HEK293 (cell line): Measurements from ENCODE around the gene CXXC1.

Experiments
- GLIS1 ChIP-seq: fragments of 450-650 bp; formaldehyde crosslinking; IDR thresholded peaks from 2 replicates; pipeline ENCODE4 v1.5.1; 2016; ENCODE audit warnings: missing biosample characterization, missing genetic modification characterization
- HOXD13 ChIP-seq: sonication (generic); formaldehyde crosslinking; IDR thresholded peaks from 2 replicates; pipeline ENCODE4 v1.8.0; 2022; ENCODE audit warnings: missing genetic modification reagents, borderline replicate concordance
- KLF10 ChIP-seq: fragments of 450-650 bp; IDR thresholded peaks from 2 replicates; pipeline ENCODE4 v1.5.1; 2018; ENCODE audit warnings: missing biosample characterization, mild to moderate bottlenecking, missing genetic modification characterization
- SCRT2 ChIP-seq: fragments of 450-650 bp; formaldehyde crosslinking; IDR thresholded peaks from 2 replicates; pipeline ENCODE4 v1.5.1; 2016; ENCODE audit warnings: missing biosample characterization, missing genetic modification characterization
- ZBTB17 ChIP-seq: fragments of 450-650 bp; formaldehyde crosslinking; IDR thresholded peaks from 2 replicates; pipeline ENCODE4 v1.5.1; 2016; ENCODE audit warnings: missing biosample characterization, missing genetic modification characterization
- ZNF10 ChIP-seq: fragments of 450-650 bp; formaldehyde crosslinking; IDR thresholded peaks from 2 replicates; pipeline ENCODE4 v1.5.1; 2017; ENCODE audit warnings: missing biosample characterization, missing genetic modification characterization
- ZNF140 ChIP-seq: fragments of 450-650 bp; formaldehyde crosslinking; IDR thresholded peaks from 2 replicates; pipeline ENCODE4 v1.5.1; 2016; ENCODE audit warnings: missing biosample characterization, missing genetic modification characterization
- ZNF157 ChIP-seq: fragments of 450-650 bp; formaldehyde crosslinking; IDR thresholded peaks from 2 replicates; pipeline ENCODE4 v1.5.1; 2016; ENCODE audit warnings: missing biosample characterization, missing genetic modification characterization
- ZNF16 ChIP-seq: fragments of 450-650 bp; formaldehyde crosslinking; IDR thresholded peaks from 2 replicates; pipeline ENCODE4 v1.5.1; 2016; ENCODE audit warnings: low read depth, missing biosample characterization, missing genetic modification characterization
- ZNF174 ChIP-seq: fragments of 450-650 bp; formaldehyde crosslinking; IDR thresholded peaks from 2 replicates; pipeline ENCODE4 v1.5.0; 2017; ENCODE audit warnings: missing biosample characterization, mild to moderate bottlenecking, missing genetic modification characterization
- ZNF175 ChIP-seq: fragments of 450-650 bp; formaldehyde crosslinking; IDR thresholded peaks from 2 replicates; pipeline ENCODE4 v1.5.1; 2016; ENCODE audit warnings: missing biosample characterization, missing genetic modification characterization
- ZNF2 ChIP-seq: fragments of 450-650 bp; formaldehyde crosslinking; IDR thresholded peaks from 2 replicates; pipeline ENCODE4 v1.5.1; 2016; ENCODE audit warnings: missing biosample characterization, missing genetic modification characterization
- ZNF211 ChIP-seq: fragments of 450-650 bp; formaldehyde crosslinking; IDR thresholded peaks from 2 replicates; pipeline ENCODE4 v1.5.1; 2016; ENCODE audit warnings: low read depth, missing biosample characterization, missing genetic modification characterization
- ZNF239 ChIP-seq: fragments of 450-650 bp; formaldehyde crosslinking; IDR thresholded peaks from 2 replicates; pipeline ENCODE4 v1.5.1; 2016; ENCODE audit warnings: missing biosample characterization, missing genetic modification characterization
- ZNF311 ChIP-seq: fragments of 450-650 bp; formaldehyde crosslinking; IDR thresholded peaks from 2 replicates; pipeline ENCODE4 v1.5.1; 2017; ENCODE audit warnings: missing biosample characterization, missing genetic modification characterization, borderline replicate concordance
- ZNF335 ChIP-seq: fragments of 450-650 bp; formaldehyde crosslinking; conservative IDR thresholded peaks from 2 replicates; pipeline ENCODE4 v1.5.1; 2016; ENCODE audit warnings: missing biosample characterization, missing genetic modification characterization
- ZNF341 ChIP-seq: fragments of 450-650 bp; formaldehyde crosslinking; IDR thresholded peaks from 2 replicates; pipeline ENCODE4; 2016; ENCODE audit warnings: low read depth, missing biosample characterization, missing genetic modification characterization
- ZNF394 ChIP-seq: fragments of 450-650 bp; formaldehyde crosslinking; IDR thresholded peaks from 2 replicates; pipeline ENCODE4 v1.5.1; 2016; ENCODE audit warnings: missing biosample characterization, missing genetic modification characterization, mild to moderate bottlenecking, moderate library complexity, borderline replicate concordance
- ZNF473 ChIP-seq: fragments of 450-650 bp; formaldehyde crosslinking; IDR thresholded peaks from 2 replicates; pipeline ENCODE4 v1.5.1; 2017; ENCODE audit warnings: missing biosample characterization, missing genetic modification characterization
- ZNF501 ChIP-seq: fragments of 450-650 bp; formaldehyde crosslinking; IDR thresholded peaks from 2 replicates; pipeline ENCODE4 v1.5.1; 2016; ENCODE audit warnings: missing biosample characterization, missing genetic modification characterization
- ZNF571 ChIP-seq: fragments of 450-650 bp; formaldehyde crosslinking; IDR thresholded peaks from 2 replicates; pipeline ENCODE4 v1.5.0; 2017; ENCODE audit warnings: missing biosample characterization, missing genetic modification characterization
- ZNF629 ChIP-seq: fragments of 450-650 bp; formaldehyde crosslinking; IDR thresholded peaks from 2 replicates; pipeline ENCODE4 v1.5.1; 2017; ENCODE audit warnings: missing biosample characterization, missing genetic modification characterization
- ZNF776 ChIP-seq: fragments of 450-650 bp; formaldehyde crosslinking; IDR thresholded peaks from 2 replicates; pipeline ENCODE4 v1.5.0; 2017; ENCODE audit warnings: missing biosample characterization, missing genetic modification characterization, borderline replicate concordance
- ZNF792 ChIP-seq: fragments of 450-650 bp; formaldehyde crosslinking; IDR thresholded peaks from 2 replicates; pipeline ENCODE4 v1.5.1; 2016; ENCODE audit warnings: missing biosample characterization, missing genetic modification characterization
- ZSCAN23 ChIP-seq: fragments of 450-650 bp; formaldehyde crosslinking; IDR thresholded peaks from 2 replicates; pipeline ENCODE4 v1.5.1; 2016; ENCODE audit warnings: missing biosample characterization, missing genetic modification characterization
- TF ChIP-seq, protein P1 (sequence below): fragments of 450-650 bp; formaldehyde crosslinking; IDR thresholded peaks from 2 replicates; pipeline ENCODE4 v1.5.1; 2016; ENCODE audit warnings: missing biosample characterization, missing genetic modification characterization
- TF ChIP-seq, protein P2 (sequence below): fragments of 450-650 bp; formaldehyde crosslinking; IDR thresholded peaks from 2 replicates; pipeline ENCODE4 v1.5.1; 2016; ENCODE audit warnings: missing biosample characterization, missing genetic modification characterization
- TF ChIP-seq, protein P3 (sequence below): sonication (generic); formaldehyde crosslinking; IDR thresholded peaks from 2 replicates; pipeline ENCODE4 v1.8.1; 2022; ENCODE audit warnings: mild to moderate bottlenecking, moderate library complexity, missing genetic modification reagents
- TF ChIP-seq, protein P4 (sequence below): fragments of 450-650 bp; formaldehyde crosslinking; IDR thresholded peaks from 2 replicates; pipeline ENCODE4 v1.5.1; 2017; ENCODE audit warnings: missing biosample characterization, missing genetic modification characterization
- TF ChIP-seq, protein P5 (sequence below): fragments of 450-650 bp; formaldehyde crosslinking; IDR thresholded peaks from 2 replicates; pipeline ENCODE4 v1.5.1; 2016; ENCODE audit warnings: missing biosample characterization, missing genetic modification characterization
- TF ChIP-seq, protein P6 (sequence below): fragments of 450-650 bp; formaldehyde crosslinking; IDR thresholded peaks from 2 replicates; pipeline ENCODE4 v1.5.1; 2016; ENCODE audit warnings: missing biosample characterization, missing genetic modification characterization

The CXXC1 gene

DNA sequence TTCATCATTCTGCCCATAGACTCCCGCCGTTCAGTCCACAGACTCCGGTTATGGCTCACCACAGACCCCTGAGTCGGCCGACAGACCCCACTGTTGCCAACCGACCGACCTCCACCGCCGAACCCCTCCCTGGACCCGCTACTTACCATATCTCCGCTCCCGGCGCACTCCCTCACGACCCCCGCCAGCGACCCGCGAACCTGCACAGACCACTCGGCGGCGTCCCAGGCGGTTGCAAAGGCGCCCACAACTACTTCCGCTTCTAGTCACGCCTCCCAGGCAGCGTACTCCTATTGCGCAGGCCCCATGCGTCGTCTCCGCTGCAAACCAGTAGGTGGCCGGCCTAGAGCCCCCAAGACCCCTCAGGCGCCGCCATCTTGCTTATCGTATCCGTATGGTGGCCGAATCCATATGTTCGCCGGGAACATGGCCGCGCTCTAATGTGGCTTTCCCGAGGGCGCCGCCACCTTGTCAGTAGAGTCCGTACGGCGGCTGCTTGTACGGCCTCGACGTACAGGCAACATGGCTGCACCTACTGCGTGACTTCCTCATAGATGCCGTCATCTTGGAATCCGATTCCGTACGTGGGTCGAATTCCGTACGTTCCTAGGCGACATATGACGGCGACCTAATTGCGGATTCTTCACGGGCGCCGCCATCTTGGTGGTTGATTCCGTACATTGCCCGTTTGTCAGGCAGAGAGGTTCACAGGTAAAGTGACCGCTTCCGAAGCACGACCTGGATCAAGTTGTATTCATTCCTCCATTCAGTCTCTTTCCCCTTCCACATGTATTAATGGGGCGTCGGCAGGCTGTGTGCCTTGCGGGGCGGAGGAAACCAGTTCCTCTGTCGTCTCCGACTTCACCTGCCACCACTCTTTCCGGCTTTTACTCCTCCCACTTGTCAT, at the start of gene CXXC1 (continued):
- TF ChIP-seq, protein P1, sequence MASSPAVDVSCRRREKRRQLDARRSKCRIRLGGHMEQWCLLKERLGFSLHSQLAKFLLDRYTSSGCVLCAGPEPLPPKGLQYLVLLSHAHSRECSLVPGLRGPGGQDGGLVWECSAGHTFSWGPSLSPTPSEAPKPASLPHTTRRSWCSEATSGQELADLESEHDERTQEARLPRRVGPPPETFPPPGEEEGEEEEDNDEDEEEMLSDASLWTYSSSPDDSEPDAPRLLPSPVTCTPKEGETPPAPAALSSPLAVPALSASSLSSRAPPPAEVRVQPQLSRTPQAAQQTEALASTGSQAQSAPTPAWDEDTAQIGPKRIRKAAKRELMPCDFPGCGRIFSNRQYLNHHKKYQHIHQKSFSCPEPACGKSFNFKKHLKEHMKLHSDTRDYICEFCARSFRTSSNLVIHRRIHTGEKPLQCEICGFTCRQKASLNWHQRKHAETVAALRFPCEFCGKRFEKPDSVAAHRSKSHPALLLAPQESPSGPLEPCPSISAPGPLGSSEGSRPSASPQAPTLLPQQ (tag by site-specific recombination): no peak; the same call in 1 of the 2 replicates
- no peak for TF ChIP-seq ZNF16
- TF ChIP-seq ZNF10 (tag by site-specific recombination): peak; percentile 21; the same call in 1 of the 2 replicates
- no peak; the same call in 1 of the 2 replicates for TF ChIP-seq SCRT2 (tag by site-specific recombination)
- TF ChIP-seq, protein P2, sequence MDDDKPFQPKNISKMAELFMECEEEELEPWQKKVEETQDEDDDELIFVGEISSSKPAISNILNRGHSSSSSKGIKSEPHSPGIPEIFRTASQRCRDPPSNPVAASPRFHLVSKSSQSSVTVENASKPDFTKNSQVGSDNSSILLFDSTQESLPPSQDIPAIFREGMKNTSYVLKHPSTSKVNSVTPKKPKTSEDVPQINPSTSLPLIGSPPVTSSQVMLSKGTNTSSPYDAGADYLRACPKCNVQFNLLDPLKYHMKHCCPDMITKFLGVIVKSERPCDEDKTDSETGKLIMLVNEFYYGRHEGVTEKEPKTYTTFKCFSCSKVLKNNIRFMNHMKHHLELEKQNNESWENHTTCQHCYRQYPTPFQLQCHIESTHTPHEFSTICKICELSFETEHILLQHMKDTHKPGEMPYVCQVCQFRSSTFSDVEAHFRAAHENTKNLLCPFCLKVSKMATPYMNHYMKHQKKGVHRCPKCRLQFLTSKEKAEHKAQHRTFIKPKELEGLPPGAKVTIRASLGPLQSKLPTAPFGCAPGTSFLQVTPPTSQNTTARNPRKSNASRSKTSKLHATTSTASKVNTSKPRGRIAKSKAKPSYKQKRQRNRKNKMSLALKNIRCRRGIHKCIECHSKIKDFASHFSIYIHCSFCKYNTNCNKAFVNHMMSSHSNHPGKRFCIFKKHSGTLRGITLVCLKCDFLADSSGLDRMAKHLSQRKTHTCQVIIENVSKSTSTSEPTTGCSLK (tag by site-specific recombination): no peak
- no peak; the same call in 1 of the 2 replicates for TF ChIP-seq ZNF239
- TF ChIP-seq, protein P3, sequence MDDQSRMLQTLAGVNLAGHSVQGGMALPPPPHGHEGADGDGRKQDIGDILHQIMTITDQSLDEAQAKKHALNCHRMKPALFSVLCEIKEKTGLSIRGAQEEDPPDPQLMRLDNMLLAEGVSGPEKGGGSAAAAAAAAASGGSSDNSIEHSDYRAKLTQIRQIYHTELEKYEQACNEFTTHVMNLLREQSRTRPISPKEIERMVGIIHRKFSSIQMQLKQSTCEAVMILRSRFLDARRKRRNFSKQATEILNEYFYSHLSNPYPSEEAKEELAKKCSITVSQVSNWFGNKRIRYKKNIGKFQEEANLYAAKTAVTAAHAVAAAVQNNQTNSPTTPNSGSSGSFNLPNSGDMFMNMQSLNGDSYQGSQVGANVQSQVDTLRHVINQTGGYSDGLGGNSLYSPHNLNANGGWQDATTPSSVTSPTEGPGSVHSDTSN (CRISPR knock-in tag): peak; percentile 40; the same call in 1 of the 2 replicates
- TF ChIP-seq ZNF2 (tag by site-specific recombination): no peak
- TF ChIP-seq ZNF571 (tag by site-specific recombination): no peak
- TF ChIP-seq ZNF211 (tag by site-specific recombination): no peak
- TF ChIP-seq ZNF174: no peak
- TF ChIP-seq ZSCAN23: no peak
- TF ChIP-seq ZNF629: peak; percentile 91
- TF ChIP-seq GLIS1 (tag by site-specific recombination): peak; percentile 90
- TF ChIP-seq, protein P4, sequence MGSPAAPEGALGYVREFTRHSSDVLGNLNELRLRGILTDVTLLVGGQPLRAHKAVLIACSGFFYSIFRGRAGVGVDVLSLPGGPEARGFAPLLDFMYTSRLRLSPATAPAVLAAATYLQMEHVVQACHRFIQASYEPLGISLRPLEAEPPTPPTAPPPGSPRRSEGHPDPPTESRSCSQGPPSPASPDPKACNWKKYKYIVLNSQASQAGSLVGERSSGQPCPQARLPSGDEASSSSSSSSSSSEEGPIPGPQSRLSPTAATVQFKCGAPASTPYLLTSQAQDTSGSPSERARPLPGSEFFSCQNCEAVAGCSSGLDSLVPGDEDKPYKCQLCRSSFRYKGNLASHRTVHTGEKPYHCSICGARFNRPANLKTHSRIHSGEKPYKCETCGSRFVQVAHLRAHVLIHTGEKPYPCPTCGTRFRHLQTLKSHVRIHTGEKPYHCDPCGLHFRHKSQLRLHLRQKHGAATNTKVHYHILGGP (tag by site-specific recombination): no peak
- peak; percentile 98 for TF ChIP-seq ZBTB17 (tag by site-specific recombination)
- TF ChIP-seq, protein P5, sequence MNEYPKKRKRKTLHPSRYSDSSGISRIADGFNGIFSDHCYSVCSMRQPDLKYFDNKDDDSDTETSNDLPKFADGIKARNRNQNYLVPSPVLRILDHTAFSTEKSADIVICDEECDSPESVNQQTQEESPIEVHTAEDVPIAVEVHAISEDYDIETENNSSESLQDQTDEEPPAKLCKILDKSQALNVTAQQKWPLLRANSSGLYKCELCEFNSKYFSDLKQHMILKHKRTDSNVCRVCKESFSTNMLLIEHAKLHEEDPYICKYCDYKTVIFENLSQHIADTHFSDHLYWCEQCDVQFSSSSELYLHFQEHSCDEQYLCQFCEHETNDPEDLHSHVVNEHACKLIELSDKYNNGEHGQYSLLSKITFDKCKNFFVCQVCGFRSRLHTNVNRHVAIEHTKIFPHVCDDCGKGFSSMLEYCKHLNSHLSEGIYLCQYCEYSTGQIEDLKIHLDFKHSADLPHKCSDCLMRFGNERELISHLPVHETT (tag by site-specific recombination): peak; percentile 81
- TF ChIP-seq ZNF792 (tag by site-specific recombination): no peak
- no peak for TF ChIP-seq ZNF140
- no peak for TF ChIP-seq ZNF473 (tag by site-specific recombination)
- no peak for TF ChIP-seq HOXD13 (CRISPR knock-in tag)
- peak; percentile 67; the same call in 1 of the 2 replicates for TF ChIP-seq ZNF394 (tag by site-specific recombination)
- TF ChIP-seq ZNF335: peak; percentile 99
- TF ChIP-seq ZNF311 (tag by site-specific recombination): no peak
- TF ChIP-seq ZNF776 (tag by site-specific recombination): no peak
- TF ChIP-seq ZNF157 (tag by site-specific recombination): no peak
- 0 out of 2 replicates have a peak, but pooled peaks have one; percentile 17 for TF ChIP-seq KLF10
- no peak for TF ChIP-seq ZNF341 (tag by site-specific recombination)
- TF ChIP-seq ZNF501 (tag by site-specific recombination): peak; percentile 51
- TF ChIP-seq, protein P6, sequence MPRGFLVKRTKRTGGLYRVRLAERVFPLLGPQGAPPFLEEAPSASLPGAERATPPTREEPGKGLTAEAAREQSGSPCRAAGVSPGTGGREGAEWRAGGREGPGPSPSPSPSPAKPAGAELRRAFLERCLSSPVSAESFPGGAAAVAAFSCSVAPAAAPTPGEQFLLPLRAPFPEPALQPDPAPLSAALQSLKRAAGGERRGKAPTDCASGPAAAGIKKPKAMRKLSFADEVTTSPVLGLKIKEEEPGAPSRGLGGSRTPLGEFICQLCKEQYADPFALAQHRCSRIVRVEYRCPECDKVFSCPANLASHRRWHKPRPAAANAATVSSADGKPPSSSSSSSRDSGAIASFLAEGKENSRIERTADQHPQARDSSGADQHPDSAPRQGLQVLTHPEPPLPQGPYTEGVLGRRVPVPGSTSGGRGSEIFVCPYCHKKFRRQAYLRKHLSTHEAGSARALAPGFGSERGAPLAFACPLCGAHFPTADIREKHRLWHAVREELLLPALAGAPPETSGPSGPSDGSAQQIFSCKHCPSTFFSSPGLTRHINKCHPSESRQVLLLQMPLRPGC: no peak
- no peak for TF ChIP-seq ZNF175 (tag by site-specific recombination)
